GM19397 (cell line): ENCODE data around the gene MT1M.

ENCODE experiments used
- ATAC-seq: cut with Tn5 transposase; IDR thresholded peaks from one replicate; pipeline ENCODE4 v1.9.1; 2021; ENCODE audit warnings: mild to moderate bottlenecking, moderate library complexity; ENCODE audit not compliant: unreplicated experiment

MT1M gene

GRCh38 chr16:56625943-56626654 is 6.4 kb upstream of the MT1M start:
- ATAC-seq, result no peak

DNA sequence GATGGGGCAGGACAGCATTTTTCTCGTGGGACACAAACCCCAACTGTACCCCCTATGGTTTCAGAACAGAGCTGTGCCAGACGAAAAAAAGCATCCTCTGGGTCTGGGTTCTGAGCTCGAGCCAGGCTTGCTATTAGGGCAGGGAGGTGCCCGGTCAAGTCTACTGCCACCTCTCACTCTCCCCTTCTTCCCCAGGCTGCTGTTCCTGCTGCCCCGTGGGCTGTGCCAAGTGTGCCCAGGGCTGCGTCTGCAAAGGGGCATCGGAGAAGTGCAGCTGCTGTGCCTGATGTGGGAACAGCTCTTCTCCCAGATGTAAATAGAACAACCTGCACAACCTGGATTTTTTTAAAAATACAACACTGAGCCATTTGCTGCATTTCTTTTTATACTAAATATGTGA is 5.8 kb upstream of the MT1M start:
- ATAC-seq, result no peak

DNA sequence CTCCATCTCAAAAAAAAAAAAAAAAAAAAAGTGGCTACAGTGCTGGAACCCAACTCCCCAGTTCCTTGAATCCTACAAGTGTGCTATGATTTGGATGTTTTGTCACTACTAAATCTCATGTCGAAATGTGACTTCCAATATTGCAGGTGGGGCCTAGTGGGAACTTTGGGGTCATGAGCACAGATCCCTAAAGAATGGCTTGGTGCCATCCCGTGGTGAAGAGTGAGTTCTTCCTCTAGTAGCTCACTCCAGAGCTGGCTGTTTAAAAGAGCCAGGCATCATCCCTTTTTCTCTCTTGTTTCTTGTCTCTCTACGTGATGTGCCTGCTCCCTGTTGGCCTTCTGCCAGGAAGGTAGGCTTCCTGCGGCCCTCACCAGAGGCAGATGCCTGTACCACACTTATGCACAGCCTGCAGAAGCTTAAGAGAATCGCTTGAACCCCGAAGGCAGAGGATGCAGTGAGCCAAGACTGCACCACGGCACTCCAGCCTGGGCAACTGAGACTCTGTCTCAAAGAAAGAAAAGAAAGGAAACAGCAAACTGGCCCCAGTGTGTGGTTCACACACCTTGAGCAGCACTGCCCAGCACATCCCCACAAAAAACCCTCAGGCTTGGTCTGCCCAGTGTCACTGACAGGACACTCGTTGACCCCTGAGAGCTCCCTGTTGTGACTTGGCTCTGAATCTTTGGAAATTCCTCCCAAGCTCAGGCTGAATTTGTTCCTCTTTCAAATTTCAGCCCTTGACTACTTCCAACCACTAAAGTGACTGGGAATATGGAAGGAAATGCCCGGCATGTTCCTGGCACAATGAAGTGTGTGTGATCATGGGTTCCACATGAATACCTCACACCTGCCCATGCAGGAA is 3.7 kb upstream of the MT1M start:
- ATAC-seq, result no peak

DNA sequence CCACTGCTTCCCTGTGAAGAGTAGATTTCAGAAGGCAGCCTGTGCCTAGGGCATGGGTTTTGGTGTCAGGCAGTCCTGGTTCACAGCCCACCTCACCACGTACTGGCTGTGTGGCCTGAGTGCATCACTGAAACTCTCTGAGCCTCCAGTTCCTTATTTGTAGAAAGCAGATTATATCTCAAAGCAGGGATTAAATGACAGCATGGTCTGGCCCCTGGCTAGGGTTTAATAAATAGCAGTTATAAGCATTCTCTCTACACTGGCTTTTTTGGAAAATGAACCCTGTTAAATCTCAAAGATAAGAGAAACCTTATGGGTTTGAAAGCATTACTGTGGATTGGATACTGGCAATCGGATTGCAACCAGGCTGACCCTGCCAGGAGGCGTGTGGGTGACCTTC is 2.9 kb upstream of the MT1M start:
- ATAC-seq, result no peak

DNA sequence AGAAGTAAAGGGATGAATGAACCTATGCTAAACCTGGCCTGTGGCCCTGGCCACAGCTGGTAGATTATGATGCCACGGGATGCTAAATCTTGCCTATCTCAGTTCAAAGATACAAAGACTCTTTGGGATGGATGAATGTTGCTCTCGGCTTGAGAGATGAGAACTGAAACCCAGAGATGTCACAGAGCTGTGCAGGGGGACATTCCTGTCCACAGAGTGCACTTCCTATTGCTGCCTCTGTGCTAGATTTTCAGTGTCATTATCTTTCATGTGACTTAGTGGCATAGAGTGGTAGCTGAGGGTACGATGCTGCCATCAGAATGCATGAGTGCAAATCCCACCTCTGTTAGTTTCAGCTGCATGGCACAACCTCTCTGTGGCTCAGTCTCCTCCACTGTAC is 2.3 kb upstream of the MT1M start:
- ATAC-seq, result peak; percentile 60

DNA sequence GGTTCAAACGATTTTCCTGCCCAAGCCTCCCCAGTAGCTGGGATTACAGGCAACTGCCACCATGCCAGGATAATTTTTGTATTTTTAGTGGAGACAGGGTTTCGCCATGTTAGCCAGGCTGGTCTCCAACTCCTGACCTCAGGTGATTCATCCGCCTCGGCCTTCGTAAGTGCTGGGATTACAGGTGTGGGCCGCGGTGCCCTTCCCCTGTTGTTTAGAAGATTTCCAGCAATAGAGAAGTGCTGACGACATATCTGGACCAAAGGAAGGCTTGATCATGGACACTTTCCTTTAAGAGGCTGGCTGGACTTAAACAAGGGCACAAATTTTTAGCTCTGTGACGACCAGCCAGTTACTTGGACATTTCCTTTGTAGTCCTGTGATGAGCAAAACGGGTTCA is 1.3 kb upstream of the MT1M start:
- no peak for ATAC-seq

- ATAC-seq, result no peak
Measured at GRCh38 chr16:56631832-56632155, 665 bp upstream of the MT1M start.

- no peak for ATAC-seq
Measured at GRCh38 chr16:56632848-56633365, 448 bp downstream of the MT1M start.

- ATAC-seq, result no peak
Measured at GRCh38 chr16:56633535-56633934, 1.1 kb downstream of the MT1M start.

DNA sequence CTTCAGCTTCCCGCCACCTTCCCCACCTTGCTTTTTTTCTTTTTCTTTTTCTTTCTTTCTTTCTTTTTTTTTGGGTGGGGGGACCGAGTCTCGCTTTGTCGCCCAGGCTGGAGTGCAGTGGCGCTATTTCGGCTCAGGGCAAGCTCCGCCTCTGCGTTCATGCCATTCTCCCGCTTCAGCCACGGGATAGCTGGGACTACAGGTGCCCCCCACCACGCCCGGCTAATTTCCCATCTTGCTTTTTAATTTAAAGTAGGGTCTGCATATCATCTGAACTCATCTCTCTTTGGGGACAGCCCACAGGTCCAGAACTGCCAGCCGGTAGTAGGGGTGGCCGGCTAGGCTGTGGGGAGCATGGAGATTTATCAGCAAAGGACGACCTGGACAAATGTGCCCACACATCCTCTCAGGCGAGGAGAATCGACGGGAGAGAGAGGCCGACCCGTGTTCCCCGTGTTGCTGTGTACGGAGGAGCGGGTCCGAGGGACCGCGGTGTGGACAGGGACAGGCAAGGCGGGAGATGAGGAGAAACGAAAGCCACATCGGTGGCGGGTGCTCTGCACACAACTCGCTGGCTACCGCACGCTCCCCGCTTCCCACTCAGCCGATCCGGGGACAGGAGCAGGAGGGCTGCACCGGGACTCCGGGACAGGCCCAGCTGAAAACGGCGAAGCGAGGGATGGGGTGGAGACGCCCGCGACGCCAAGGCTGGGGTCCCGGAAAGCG is 2.4 kb downstream of the MT1M start:
- ATAC-seq, result no peak

GRCh38 chr16:56635441-56635967 is 3.0 kb downstream of the MT1M start:
- ATAC-seq, result no peak

DNA sequence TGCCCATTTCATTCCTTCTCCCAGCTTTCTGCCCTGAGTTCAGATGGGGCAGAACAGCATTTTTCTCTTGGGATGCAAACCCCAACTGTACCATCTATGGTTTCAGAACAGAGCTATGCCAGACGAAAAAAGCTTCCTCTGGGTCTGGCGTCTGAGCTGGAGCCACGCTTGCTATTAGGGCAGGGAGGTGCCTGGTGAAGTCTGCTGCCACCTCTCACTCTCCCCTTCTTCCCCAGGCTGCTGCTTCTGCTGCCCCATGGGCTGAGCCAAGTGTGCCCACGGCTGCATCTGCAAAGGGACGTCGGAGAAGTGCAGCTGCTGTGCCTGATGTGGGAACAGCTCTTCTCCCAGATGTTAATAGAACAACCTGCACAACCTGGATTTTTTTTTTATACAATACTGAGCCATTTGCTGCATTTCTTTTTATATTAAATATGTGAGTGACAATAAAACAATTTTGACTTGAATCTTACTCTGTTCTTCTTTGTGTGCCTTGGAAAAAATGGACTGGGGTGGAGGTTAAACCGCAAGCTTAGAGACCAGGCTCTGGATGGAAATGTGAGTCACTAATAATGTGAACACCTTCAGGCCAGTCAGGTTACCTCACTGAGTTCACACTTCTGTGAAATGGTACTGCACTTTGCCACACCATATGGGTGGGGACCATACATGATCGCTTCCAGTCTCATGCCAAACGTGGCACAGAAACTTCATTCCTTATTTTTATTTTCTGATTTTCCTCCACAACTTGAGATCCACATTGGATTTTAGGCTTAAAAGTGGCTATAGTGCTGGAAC is 4.4 kb downstream of the MT1M start:
- no peak for ATAC-seq

- ATAC-seq, result no peak
Measured at GRCh38 chr16:56637814-56638750, 5.6 kb downstream of the MT1M start, which contains the start of gene MT1A. Gene MT1A, plus strand, starts transcription at chr16:56638666. Its CDS starts 73 bp downstream, at chr16:56638739.

- ATAC-seq, result no peak
Measured at GRCh38 chr16:56639045-56639444, 6.6 kb downstream of the MT1M start.

GRCh38 chr16:56640076-56640475 is 7.6 kb downstream of the MT1M start:
- no peak for ATAC-seq

DNA sequence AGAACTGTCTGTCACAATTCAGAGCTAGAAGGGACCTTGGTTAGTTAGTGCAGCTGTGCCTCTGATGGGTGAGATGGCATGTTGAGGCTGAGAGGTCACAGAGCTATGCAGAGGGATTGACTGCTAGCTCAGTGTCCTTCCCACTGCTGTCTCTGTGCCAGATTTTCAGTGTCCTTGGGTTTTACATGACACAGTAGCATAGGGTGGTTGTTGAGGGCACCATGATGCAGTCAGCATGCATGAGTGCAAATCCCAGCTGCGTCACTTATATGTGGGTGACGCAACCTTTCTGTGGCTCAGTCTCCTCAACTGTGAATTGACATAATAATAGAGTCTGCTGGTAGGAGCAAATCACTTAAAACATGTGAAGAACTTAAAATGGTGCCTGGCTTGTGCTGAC is 8.7 kb downstream of the MT1M start:
- ATAC-seq, result no peak

- ATAC-seq, result peak; percentile 71
Measured at GRCh38 chr16:56643080-56643778, 10.8 kb downstream of the MT1M start.

DNA sequence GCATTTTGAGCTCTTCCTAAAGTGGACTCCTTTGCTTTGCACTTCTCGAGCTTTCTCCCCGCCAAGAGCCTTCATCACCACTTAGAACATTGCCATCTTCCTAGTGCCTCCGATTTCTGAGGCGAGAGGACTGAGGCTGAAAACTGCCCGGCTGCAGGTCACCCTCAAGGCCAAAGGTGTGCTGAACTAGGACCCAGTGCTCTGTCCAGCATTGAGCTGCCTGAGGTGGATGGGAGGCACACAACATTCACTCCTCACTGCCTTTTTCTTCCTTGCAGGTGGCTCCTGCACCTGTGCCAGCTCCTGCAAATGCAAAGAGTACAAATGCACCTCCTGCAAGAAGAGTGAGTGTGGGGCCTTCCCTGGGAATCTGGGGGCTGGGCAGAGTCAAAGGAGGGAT is 11.4 kb downstream of the MT1M start:
- ATAC-seq, result no peak

DNA sequence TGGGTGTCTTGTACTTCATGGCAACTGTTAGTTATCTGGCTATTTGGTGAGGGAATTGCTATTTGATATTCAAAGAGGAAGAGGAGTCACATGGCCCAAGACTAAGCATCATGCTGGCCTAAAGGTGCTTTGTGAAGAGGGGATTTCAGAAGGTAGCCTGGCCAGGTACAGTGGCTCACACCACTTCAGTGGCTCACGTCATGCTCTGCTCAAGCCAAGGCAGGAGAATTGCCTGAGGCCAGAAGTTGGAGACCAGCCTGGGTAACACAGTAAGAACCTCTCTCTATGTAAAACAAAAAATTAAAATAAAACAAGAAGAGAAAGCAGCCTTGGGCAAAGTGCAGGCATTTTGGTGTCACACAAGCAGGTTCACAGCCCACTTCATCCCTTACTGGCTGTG is 12.9 kb downstream of the MT1M start:
- ATAC-seq, result no peak
